HG03439 (cell line): ENCODE results near the gene CEP85.
"Not testable (repeated sequence)": the region's sequence is repeated elsewhere in the genome, so short reads cannot be mapped to it uniquely, and the experiment has no call there.

Experiments
- ATAC-seq: cut with Tn5 transposase; IDR thresholded peaks from one replicate; pipeline ENCODE4 v1.9.1; 2021; ENCODE audit warnings: mild to moderate bottlenecking, moderate library complexity; ENCODE audit not compliant: unreplicated experiment

The CEP85 gene

DNA sequence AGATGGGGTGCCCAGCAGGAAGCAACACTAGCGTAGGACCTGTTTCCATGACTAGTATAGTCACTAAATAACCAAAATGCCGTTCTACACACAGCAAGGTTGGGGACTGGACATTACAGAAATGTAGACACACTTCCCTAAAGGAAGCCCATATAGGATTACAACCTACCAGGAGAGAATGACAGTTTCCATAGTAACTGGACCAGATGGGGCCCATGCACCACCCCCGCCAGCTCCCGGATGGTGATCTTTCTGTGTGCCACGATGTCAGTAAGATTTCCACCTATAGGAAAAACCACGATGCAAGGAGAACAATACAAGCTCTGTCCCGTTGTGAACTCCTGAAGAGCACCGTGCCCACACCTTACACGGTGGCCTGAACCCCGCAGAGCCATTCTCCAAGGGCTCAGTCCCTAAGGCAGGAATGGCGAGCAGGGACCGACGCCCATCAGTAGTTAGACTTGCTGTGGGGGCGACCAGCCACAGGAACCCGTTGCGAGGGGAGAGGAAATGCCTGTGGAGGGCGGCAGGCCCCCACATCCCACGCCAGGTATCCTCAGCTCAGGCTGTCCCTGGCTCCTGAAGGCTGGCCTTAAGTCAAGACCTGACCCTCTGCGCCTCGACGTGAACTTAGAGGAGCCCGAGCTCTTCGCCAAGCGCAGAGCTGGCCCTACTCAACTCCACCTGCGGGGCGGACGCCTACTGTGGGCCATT, 13.6 kb upstream of the CEP85 start:
- ATAC-seq = no peak

DNA sequence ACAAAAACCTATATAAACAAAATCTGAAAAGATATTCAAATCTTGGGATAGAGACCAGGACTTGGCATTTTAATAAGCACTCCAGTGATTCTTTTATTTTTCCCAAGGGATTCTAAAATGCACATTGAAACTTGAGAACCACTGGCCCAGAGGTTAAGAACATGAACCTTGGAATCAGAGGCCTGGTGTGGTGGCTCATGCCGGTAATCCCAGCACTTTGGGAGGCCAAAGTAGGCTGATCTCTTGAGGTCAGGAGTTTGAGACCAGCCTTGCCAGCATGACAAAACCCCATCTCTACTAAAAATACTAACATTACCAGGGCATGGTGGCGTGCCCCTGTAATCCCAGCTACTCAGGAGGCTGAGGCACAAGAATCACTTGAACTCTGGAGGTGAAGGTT, 12.9 kb upstream of the CEP85 start:
- no peak for ATAC-seq

DNA sequence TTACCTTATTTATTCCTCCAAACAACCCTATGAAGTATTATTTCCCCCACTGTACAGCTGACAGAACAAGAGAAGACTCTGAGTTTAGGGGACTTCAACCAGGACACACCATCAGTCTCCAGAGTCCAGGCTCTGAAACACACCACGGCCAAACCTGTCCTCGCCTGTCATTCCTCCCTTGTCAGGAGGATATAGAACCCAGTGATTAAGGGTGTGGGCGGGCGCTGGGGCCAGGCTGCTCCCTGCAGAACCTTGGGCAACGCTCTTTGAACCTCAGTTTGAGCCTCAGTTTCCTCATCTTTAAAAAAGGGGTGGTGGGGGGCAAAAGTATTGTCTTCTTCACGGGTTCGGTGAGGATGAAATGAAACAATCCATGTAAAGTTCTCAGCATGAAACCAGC, 9.4 kb upstream of the CEP85 start:
- ATAC-seq = no peak

DNA sequence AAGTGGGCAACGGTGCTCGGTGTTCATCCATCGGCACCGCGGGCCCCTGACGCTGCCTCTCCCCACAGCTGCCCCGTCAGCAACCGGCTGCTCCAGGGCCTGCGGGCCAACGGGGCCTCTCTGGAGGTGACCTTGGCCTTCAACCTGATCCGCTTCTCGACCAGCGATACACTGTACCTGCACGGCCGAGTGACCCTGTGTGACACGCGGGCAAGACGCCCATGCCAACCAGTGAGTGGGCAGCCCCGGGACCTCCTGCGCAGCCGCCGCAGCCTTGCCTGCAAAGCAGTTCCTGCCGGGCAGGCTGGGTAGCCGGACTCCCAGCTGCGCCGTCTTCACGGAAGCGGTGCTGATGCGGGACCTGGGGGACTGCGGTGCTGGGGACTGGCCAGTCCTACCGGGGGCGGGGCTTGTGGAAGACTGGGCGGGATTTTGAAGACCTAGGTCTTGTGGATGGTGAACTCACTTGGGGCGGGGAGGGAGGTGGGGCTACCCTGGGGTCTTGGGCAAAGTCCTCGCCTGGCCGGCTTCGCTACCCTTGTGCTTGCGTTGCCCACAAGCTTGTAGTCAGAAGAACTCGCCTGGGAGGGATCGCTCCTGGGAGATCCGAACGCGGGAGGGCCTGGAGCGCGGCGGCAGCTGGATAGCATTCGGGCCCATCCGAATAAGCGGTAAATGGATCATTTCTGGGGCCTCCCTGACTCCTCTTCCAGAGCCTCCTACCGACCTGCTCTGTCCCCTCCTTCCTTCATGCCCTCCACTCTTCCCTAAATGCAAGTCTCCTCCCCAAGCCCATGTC, 8.8 kb upstream of the CEP85 start:
- no peak for ATAC-seq

DNA sequence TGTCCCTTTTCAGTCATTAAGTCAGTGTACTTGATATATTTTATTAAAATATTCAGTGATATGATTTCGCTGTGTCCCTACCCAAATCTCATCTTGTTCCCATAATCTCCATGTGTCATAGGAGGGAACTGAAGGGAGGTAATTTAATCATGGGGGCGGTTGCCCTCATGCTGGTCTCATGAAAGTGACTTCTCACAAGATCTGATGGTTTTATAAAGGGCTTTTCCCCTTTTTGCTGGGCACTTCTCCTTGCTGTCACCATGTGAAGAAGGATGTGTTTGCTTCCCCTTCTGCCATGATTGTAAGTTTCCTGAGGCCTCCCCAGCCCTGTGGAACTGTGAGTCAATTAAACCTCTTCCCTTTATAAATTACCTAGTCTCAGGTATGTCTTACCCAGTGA, 3.3 kb upstream of the CEP85 start:
- not testable (repeated sequence) for ATAC-seq

DNA sequence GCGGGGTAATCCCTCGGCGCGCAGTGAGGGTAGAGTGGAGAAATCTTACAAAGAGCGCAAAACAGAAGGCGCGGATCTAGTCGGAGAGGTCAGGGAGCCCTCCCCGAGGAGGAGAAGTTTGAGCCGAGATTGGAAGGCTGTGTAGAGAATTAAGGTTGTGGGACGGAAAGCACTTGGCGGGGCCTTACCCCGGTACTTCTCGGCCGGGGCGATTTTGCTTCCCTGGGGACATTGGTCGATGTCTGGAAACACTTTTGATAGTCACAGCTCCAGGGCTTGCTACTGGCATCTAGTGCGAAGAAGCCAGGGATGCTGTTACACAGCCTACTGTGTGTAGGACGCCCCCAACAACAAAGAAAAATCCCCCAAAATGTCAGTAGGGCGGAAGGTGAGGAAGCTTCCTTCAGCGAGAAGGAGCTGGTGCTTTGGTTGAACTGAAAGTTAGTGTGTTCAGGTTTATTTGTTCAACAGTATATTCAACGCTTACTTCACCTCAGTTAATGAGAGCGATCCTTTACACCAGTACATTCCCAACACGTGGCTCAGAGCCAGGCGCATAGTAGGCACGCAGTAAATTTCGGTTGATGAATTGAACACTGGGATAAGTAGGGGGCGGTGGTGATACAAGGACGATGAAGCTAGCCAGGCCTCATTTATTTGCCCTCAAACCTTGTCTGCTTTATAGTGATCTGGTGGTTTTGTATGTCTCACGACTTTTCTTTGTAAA, 807 bp downstream of the CEP85 start:
- ATAC-seq = no peak

DNA sequence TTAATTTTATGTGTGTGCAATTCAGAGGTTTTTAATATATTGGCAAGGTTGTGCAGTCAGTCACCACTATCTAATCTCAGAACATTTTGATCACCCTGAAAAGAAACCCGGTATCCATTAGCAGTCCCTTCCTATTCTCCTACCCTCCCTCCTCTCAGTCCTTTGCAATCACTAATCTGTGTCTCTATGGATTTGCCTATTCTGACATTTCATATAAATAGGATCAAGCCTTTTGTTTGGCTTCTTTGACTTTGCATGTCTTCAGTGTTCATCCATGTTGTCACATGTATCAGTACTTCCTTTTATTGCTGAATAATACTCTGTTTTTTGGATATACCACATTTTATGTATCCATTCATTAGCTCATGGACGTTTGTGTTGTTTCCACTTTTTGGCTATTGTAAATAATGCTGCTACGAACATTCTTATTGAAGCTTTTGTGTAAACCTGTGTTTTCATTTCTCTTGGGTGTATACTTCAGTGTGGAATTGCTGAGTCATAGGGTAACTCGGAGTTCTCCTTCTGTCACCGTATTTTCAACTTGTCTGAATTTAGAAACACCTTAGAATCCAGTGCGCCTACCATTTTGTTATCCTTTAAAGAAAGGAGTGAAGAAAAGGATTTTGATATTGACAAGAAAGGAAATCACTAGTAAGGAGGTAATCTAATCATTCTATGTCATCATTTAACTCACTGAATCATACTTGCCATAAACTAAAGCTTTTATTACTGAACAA, 3.4 kb downstream of the CEP85 start:
- ATAC-seq = no peak

DNA sequence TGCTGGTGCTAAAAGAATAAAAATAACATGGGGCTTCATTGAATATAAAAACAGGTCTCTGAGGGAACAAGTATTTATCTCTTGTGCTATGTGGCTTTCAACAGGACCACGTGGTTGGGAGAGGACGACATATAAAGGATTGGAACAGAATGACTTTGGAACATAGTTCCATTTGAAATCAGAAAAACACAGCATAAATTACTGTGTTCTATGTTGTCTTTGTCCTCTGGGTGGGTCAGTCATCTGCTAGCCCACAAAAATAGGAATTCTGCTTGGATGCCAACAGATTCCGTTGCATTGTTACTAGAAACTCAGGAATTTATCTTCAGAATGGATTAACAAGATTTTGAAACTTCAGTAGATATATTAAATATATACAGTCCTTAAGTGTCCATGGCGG, 5.9 kb downstream of the CEP85 start:
- ATAC-seq = no peak

DNA sequence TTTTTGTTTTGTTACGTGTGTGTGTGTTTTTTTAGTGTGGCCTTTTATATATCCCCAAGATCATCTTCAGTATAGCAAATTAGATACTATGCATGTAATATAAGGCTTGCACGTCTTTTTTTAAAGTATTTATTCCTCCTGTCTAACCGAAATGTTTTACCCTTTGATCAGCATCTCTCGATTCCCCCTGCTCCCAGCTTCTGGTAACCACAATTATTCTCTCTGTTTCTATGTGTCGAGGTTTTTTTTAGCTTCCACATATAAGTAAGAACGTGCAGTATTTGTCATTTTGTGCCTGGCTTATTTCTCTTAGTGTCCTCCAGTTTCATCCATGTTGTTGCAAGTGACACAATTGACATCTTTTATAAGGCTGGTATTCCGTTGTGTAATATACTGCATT, 18.7 kb downstream of the CEP85 start:
- no peak for ATAC-seq

DNA sequence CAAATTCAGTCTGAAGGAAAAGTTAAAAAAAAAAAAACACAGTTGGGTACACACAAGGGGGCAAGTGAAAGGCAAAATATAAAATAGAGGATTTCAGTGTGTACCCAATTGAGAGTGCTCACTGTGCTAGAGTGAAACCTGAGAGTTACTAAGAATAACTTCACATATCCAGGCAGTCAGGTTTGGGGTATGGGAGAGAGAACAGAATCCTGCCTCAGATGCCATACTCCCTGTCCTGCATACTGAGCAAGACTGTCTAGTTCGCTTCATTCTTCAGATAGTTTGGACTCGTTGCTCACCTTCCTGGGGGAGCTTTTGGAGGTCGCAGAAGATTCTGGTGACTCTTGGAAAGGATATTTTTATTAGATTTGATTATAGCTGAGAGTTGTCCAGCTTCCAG, 20.4 kb downstream of the CEP85 start:
- no peak for ATAC-seq

DNA sequence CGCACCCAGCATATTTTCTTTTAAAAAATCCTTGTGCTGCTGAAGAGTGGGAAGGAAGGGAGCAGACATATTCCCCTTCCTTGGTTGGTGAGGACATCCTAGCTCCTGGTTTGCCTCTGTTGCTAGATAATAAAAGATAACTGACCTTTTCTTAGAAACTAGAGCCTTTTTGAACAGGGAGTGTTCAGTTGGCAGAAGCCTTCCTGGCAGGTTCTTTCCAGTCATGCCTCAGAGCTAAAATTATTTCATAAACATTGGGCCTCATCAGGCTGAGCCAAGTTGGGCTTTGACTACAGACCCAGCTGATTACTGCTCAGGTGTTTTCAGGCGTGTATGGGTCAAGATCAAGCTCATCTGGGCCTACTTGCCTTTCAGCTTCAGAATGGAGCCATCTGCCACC, 23.2 kb downstream of the CEP85 start:
- no peak for ATAC-seq

DNA sequence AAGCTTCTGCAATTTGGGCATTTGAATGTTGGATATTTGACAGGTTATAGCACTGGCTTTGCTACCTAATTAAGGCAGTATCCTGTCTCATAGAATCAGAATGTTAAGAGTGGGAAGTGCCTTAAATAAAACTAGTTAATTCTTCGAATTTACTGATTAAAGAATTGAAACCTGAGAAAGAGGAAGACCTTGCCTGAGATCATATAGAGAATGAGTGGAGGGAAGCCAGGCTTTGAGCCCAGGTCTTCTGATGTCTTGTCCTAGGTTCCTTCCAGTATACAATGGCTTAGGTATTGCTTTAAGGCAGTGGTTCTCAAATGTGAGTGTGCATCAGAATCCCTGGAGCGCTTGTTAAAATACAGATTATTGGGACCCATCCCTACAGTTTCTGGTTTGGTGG, 25.0 kb downstream of the CEP85 start:
- ATAC-seq = no peak

DNA sequence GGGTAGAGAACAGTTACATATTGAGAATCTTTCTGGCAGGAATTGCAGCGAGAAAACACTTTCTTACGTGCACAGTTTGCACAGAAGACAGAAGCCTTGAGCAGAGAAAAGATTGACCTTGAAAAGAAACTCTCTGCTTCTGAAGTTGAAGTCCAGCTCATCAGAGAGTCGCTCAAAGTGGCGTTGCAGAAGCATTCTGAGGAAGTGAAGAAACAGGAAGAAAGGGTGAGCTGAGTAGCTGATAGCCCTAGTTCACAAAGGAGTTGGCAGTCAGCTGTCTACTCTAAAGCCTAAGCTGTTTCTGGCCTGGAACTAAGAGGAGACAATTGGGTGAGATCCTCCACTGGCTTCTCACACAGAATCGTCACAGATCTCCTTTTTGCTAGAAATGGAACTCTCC, 25.6 kb downstream of the CEP85 start:
- no peak for ATAC-seq

DNA sequence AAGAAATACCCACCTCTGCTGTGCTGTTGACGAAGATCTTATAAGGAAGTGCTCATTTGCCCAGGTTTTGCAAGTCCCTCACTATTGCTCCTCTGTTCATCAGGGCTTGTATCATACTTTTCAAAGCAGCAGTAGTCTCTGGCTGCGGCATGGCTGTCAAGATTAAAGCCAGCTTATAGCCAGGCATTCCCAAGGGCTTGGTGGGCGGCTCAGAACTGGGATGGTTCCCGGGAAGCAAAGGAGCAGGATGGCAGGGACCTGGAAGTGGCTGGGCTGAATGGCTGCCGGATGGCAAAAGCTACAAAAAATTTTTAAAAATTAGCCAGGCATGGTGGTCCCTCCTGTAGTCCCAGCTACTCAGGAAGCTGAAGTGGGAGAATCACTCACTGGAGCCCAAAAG, 29.2 kb downstream of the CEP85 start:
- no peak for ATAC-seq

DNA sequence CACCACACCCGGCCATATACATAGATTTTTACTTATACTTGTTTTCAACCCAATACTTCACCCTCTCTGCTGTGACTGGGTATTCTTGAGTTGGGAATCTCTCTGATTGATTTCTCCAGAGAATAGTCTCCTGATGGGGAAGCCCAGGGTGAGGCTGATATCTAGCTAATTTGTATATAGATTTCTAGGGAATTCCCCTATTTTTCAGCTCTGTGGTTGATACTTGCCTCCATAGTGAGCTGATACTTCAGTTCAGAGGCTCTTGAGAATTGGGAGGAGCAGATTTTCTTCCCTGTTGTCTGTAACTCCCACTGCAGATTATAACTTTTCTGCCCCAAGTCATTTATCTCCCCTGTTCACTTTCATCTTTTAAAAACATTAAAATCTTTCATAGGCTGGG, 31.4 kb downstream of the CEP85 start:
- no peak for ATAC-seq

DNA sequence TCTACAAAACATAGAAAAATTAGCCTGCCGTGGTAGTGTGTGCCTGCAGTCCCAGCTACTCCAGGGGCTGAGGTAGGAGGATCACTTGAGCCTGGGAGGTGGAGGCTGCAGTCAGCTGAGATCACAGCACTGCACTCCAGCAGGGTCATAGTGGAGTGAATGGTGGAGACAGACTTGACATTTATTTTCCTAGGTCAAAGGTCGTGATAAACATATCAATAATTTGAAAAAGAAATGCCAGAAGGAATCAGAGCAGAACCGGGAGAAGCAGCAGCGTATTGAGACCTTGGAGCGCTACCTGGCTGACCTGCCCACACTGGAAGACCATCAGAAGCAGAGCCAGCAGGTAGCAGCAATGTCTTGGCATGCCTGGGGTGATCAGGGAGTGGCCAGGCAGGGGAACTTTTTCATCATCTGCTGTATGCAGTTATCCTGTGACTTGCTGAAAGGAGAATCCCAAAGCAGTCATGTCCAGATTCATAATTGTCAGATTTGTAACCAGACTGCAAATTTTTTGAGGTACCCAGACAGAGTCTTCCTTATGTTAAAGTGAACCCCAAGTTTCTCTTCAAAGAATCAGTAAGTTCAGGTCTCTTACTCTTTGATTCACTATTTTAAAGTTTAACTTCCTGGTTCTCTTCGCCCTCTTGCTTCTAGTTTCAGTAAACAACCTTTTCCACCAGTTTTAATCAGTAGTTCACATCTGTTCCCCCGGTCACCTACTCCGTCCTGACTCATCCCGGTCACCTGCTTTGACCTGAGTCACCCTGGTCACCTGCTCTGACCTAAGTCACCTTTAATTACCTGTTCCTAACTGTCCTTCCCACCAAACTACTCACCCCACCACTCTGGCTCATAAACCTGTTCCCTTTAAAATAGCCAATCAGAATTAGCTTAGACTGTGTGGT, 34.5 kb downstream of the CEP85 start:
- ATAC-seq = no peak

DNA sequence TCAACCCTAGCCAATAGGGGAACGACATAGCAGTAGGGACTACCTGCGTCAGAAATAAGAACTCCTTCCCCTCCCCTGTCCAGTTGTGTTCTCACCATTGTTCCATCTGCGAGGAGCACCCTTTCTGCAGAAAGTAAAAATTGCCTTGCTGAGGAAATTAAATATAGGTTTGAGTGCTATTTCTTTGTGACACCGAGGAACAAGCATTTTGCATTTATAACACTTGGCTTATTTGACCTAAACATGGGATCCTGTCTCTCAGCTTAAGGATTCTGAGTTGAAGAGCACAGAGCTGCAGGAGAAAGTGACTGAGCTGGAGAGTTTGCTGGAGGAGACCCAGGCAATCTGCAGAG, 35.2 kb downstream of the CEP85 start:
- ATAC-seq = no peak

DNA sequence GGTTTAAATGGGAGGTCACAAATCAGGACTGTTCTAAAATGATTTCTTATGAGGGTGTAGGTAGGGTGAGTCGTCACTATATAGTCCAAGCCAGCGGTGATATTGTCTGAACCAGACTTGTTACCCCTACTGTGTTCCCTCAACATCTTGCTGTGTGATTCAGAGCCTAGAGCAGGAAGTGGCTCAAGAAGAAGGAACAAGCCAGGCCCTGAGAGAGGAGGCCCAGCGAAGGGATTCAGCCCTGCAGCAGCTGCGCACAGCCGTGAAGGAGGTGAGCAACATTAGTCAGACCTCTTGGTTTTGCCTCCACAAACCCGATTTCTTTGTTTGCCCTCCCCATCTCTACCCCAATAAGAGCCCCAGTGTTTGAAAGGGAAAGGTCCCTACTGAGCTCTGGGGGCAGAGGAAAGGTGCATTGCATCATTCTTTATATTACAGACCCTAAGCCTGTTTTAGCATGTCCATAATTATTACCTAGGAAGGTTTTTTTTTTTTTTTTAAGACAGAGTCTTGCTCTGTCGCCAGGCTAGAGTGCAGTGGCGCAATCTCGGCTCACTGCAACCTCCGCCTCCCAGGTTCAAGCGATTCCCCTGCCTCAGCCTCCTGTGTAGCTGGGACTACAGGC, 40.9 kb downstream of the CEP85 start:
- no peak for ATAC-seq

DNA sequence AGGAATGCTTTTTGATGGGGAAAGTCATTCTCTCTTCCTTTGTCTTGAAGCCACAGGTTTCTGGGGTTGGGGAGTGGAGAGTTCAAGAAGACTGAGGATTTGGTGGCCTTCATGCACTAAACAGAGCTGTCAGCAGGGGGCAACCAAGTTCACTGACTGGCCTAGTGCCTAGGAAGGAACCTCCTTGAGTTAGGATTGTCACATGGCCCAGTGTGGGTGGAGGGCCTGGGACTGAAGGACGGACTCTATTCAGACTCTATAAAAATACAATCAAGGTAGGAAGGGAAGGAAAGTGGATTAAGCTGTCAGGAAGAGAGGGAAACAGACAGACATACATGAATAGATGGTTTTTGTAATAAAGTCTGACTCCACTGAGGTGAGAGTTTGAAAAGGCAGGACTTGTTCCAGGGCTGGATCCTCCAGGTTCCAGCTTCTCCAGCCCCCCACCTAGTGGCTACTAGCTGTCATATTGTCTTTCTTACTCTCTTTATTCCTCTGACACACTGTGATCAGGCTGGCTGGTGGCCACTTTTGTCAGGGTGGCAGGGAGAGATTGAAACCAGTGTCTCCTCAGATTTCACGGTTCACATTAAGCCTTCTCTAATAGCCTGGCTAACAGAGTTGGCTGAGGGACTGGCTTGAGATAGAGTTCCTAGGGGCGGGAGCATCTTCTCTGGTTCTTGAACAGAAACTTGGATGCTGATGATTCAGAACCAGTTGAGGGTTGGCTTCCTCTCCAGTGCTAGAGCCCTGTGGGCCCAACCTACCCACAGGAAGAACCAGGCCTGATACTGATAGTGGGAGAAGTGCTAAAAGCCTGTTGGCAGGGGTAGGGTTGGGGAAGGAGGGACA, 41.8 kb downstream of the CEP85 start:
- ATAC-seq = no peak
